H1 (cell line): ENCODE measurements around the gene EIF4A2. TPM values are rescaled to one million over a fixed set of nuclear protein-coding genes. Genes with fewer than 3 reads are reported as not detected.

Experiments
- MAX ChIP-seq: IDR thresholded peaks from 2 replicates; pipeline ENCODE4 v1.6.1; 2012; ENCODE audit warnings: inconsistent platforms
- polyA plus RNA-seq, 7 experiments: library from polyadenylated mRNA; depleted of rRNA in 3 of 7; stranded (reverse) in 5 of 7; unstranded in 2 of 7; fragments of >200 nt in 5 of 7; fragments of 200-250 nt in 2 of 7; gene quantifications; 1 replicate in 5 of 7; 2 replicates in 1 of 7; 4 replicates in 1 of 7; pipeline versions ENCODE4 v1.2.1 to v1.2.3, GENCODE V29; 2011 to 2013; ENCODE audit warnings: missing spikeins in 2 of 7, mixed read lengths in 2 of 7
- total RNA-seq: library from RNA; stranded (reverse); fragmentation: NEBNext Ultra II Directional; extraction: Animal tissue kit (Norgen Biotek cat#: 25700); gene quantifications from 2 replicates; pipeline ENCODE4 v1.2.1, GENCODE V29; 2021

EIF4A2 gene
- total and polyA plus RNA-seq, 2 of the 8 experiments (the other 6 are each of a cell fraction or from before 2014, with no cell fraction given) = 527 to 604 TPM

- TF ChIP-seq MAX = peak; percentile 15; the same call in 1 of the 2 replicates
Observed at GRCh38 chr3:186825294-186825821, 42.0 kb downstream of the EIF4A2 start (continued).
